SK-N-SH (cell line): Measurements from ENCODE around the gene TP53TG5. TPM values are rescaled to one million over a fixed set of nuclear protein-coding genes. Genes with fewer than 3 reads are reported as not detected.
"Not testable (repeated sequence)": the region's sequence is repeated elsewhere in the genome, so short reads cannot be mapped to it uniquely, and the experiment has no call there.

Source experiments
- CTCF ChIA-PET: fragments of 300-600, 350-600 bp; formaldehyde crosslinking; extraction: SDS; loops from one replicate; lab custom pipeline; 2021; lab: Yijun Ruan, JAX
- POLR2A ChIA-PET: fragments of 350-600 bp; sonication (Branson Sonifier 250); formaldehyde crosslinking; extraction: SDS; loops from one replicate; lab custom pipeline; 2020; ENCODE audit warnings: antibody characterized with exemption, inconsistent platforms; lab: Yijun Ruan, JAX
- DNase-seq: peaks from one replicate; pipeline ENCODE4 v3.0.0; 2012
- H2AFZ ChIP-seq: fragments of 200-600 bp; sonication (generic); 2 replicates; pipeline ENCODE4 v1.8.1; 2016; ENCODE audit warnings: antibody characterized with exemption, mild to moderate bottlenecking, low read depth
- H3F3A ChIP-seq: fragments of 200-600 bp; sonication (generic); replicated peaks from 2 replicates; pipeline ENCODE3; 2016; ENCODE audit warnings: antibody characterized with exemption, mild to moderate bottlenecking; ENCODE audit not compliant: insufficient read depth
- H3K27ac ChIP-seq, 2 experiments: fragments of 200-500 bp in 1 of 2; fragments of 200-600 bp in 1 of 2; sonication (Bioruptor generic) in 1 of 2; sonication (generic), shearing (Covaris generic) in 1 of 2; 2 replicates each; pipeline versions ENCODE4 v1.5.1 to v1.6.1; 2014 to 2016; ENCODE audit warnings: low read depth in 2 of 2, inconsistent platforms in 1 of 2, low read length in 1 of 2, mild to moderate bottlenecking in 1 of 2, mixed read lengths in 1 of 2
- H3K27me3 ChIP-seq: fragments of 200-600 bp; sonication (generic), shearing (Covaris generic); 2 replicates; pipeline ENCODE4 v1.6.1; 2016; ENCODE audit warnings: mixed run types; ENCODE audit not compliant: insufficient read depth
- H3K36me3 ChIP-seq, 2 experiments: fragments of 200-500 bp in 1 of 2; fragments of 200-600 bp in 1 of 2; sonication (Bioruptor generic) in 1 of 2; sonication (generic) in 1 of 2; replicated peaks in 1 of 2; 2 replicates each; pipeline versions ENCODE3 to v1.5.1; 2014 to 2016; ENCODE audit warnings: low read length in 1 of 2, mild to moderate bottlenecking in 1 of 2; ENCODE audit not compliant: insufficient read depth in 2 of 2, control insufficient read depth in 1 of 2
- H3K4me1 ChIP-seq, 2 experiments: fragments of 200-500 bp in 1 of 2; fragments of 200-600 bp in 1 of 2; sonication (Bioruptor generic) in 1 of 2; sonication (generic), shearing (Covaris generic) in 1 of 2; 2 replicates each; pipeline versions ENCODE4 v1.5.1 to v1.6.1; 2014 to 2016; ENCODE audit warnings: low read depth in 1 of 2, low read length in 1 of 2, mixed run types in 1 of 2; ENCODE audit not compliant: insufficient read depth in 2 of 2, control insufficient read depth in 1 of 2
- H3K4me2 ChIP-seq: fragments of 200-600 bp; sonication (generic), shearing (Covaris generic); 2 replicates; pipeline ENCODE4 v1.6.1; 2017; ENCODE audit warnings: mixed run types
- H3K4me3 ChIP-seq, 2 experiments: fragments of 200-500 bp in 1 of 2; fragments of 200-600 bp in 1 of 2; sonication (Bioruptor generic) in 1 of 2; sonication (generic), shearing (Covaris generic) in 1 of 2; 2 replicates each; pipeline versions ENCODE4 v1.5.1 to v1.8.1; 2014 to 2016; ENCODE audit warnings: low read depth in 2 of 2, inconsistent platforms in 1 of 2, low read length in 1 of 2, mild to moderate bottlenecking in 1 of 2, mixed read lengths in 1 of 2, moderate library complexity in 1 of 2
- H3K79me2 ChIP-seq: fragments of 200-600 bp; sonication (generic); 2 replicates; pipeline ENCODE4 v1.8.1; 2017; ENCODE audit warnings: mild to moderate bottlenecking; ENCODE audit not compliant: insufficient read depth
- H3K9ac ChIP-seq: fragments of 200-600 bp; sonication (generic); 2 replicates; pipeline ENCODE4 v1.6.1; 2017; ENCODE audit warnings: mixed run types
- H3K9me2 ChIP-seq: fragments of 200-600 bp; sonication (generic); 2 replicates; pipeline ENCODE4 v1.6.1; 2017; ENCODE audit warnings: mixed run types
- H3K9me3 ChIP-seq: fragments of 200-600 bp; sonication (generic); 2 replicates; pipeline ENCODE4 v1.6.1; 2017; ENCODE audit warnings: mixed run types, mild to moderate bottlenecking, moderate library complexity
- H4K20me1 ChIP-seq: fragments of 200-600 bp; sonication (generic); 2 replicates; pipeline ENCODE4 v1.6.1; 2017; ENCODE audit warnings: mild to moderate bottlenecking, mixed run types; ENCODE audit not compliant: insufficient read depth
- ELF1 ChIP-seq: IDR thresholded peaks from 2 replicates; pipeline ENCODE4 v1.4.0; 2012
- EZH2phosphoT487 ChIP-seq: fragments of 200-600 bp; sonication (generic); IDR thresholded peaks from 2 replicates; pipeline ENCODE4 v1.6.1; 2017; ENCODE audit warnings: low read depth, mixed run types, mild to moderate bottlenecking, antibody characterized with exemption, moderate library complexity, borderline replicate concordance
- FOSL2 ChIP-seq: IDR thresholded peaks from 2 replicates; pipeline ENCODE4 v1.4.0; 2012; ENCODE audit warnings: low read depth, mild to moderate bottlenecking, moderate library complexity, borderline replicate concordance
- MEF2A ChIP-seq: IDR thresholded peaks from 2 replicates; pipeline ENCODE4 v1.4.0; 2012; ENCODE audit warnings: low read depth, borderline replicate concordance
- RXRA ChIP-seq: IDR thresholded peaks from 2 replicates; pipeline ENCODE4 v1.4.0; 2012; ENCODE audit warnings: low read depth, mild to moderate bottlenecking, borderline replicate concordance
- WGBS: methylation state at CpG from one replicate; pipeline ENCODE4 v1.1.6; 2017; ENCODE audit warnings: low lambda C conversion rate; 5-methylcytosine and 5-hydroxymethylcytosine counted together
- polyA plus RNA-seq, 3 experiments: library from polyadenylated mRNA; depleted of rRNA; stranded (reverse); fragments of >200 nt; gene quantifications; 2 replicates each; pipeline ENCODE4 v1.2.3, GENCODE V29; 2012
- TF ChIP-seq, protein P1 (sequence below): IDR thresholded peaks from 2 replicates; pipeline ENCODE4 v1.6.1; 2012; ENCODE audit warnings: mild to moderate bottlenecking, low read depth, low read length, moderate library complexity

The TP53TG5 gene
- polyA plus RNA-seq, 1 of the 3 experiments (the other 2 are of a cell fraction) = not detected

DNA sequence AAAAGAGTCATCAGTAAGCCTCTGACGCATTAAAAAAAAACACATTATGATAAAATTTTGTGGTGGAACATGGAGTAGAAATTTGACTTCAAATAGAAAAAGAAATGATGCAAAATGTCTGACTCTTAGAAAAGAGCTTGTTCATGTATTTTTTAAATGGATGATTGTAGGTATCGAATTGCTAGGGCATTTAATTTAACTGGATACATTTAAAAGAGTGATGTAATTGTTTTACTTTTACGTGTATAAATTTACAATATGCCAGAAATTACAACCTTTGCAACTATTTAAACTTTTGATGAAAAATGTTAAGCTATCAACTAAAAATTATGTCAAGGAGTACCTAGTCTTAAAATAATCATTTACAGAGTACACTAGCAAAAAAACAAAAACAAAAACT lies 25.4 kb downstream of the TP53TG5 start:
- no peak for DNase-seq
- ChIA-PET CTCF (interaction anchor here (0.7 to 4.7 kb wide), 7 partner anchors 10 to 418 kb away, joined by 3 to 18 read pairs (median 4); partner anchors contain the start of gene SYS1), POLR2A (no interaction called here)
- Histone ChIP-seq H3K9ac (no peak overlapping the region), H3K4me2 (no peak overlapping the region), H3K4me1 (peaks cover 3 to 6% of the 10 kb centered on the region in 2 experiments; a peak in 2 of 4 replicates), H4K20me1 (no peaks in the 10 kb centered on the region), H3K27me3 (no peaks in the 10 kb centered on the region), H3K4me3 (no peak overlapping the region), H3K36me3 (no peaks in the 10 kb centered on the region), H2AFZ (no peak overlapping the region), H3K79me2 (peaks cover 4% of the 10 kb centered on the region), H3K9me2 (no peaks in the 10 kb centered on the region), H3F3A (peaks cover 19% of the 10 kb centered on the region), H3K27ac (no peak overlapping the region), H3K9me3 (no peaks in the 10 kb centered on the region)
- TF ChIP-seq, protein P1, sequence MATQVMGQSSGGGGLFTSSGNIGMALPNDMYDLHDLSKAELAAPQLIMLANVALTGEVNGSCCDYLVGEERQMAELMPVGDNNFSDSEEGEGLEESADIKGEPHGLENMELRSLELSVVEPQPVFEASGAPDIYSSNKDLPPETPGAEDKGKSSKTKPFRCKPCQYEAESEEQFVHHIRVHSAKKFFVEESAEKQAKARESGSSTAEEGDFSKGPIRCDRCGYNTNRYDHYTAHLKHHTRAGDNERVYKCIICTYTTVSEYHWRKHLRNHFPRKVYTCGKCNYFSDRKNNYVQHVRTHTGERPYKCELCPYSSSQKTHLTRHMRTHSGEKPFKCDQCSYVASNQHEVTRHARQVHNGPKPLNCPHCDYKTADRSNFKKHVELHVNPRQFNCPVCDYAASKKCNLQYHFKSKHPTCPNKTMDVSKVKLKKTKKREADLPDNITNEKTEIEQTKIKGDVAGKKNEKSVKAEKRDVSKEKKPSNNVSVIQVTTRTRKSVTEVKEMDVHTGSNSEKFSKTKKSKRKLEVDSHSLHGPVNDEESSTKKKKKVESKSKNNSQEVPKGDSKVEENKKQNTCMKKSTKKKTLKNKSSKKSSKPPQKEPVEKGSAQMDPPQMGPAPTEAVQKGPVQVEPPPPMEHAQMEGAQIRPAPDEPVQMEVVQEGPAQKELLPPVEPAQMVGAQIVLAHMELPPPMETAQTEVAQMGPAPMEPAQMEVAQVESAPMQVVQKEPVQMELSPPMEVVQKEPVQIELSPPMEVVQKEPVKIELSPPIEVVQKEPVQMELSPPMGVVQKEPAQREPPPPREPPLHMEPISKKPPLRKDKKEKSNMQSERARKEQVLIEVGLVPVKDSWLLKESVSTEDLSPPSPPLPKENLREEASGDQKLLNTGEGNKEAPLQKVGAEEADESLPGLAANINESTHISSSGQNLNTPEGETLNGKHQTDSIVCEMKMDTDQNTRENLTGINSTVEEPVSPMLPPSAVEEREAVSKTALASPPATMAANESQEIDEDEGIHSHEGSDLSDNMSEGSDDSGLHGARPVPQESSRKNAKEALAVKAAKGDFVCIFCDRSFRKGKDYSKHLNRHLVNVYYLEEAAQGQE = no peak
- no peak for TF ChIP-seq MEF2A
- TF ChIP-seq FOSL2 = no peak
- no peak for TF ChIP-seq ELF1
- WGBS = 82% methylated on average over 3 of the region's 3 CpGs

DNA sequence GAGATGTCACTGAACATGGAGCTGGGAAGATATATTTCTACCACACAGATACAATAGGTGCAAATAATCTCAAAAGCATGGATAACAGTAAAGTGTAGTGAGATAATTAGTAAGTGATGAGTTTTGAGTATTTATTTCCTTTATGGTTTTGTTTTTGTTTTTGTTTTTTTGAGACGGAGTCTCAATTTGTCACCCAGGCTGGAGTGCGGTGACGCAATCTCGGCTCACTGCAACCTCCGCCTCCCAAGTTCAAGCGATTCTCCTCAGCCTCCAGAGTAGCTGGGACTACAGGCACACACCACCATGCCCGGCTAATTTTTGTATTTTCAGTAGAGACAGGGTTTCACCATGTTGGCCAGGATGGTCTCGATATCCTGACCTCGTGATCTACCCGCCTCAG lies 27.3 kb downstream of the TP53TG5 start:
- CTCF ChIA-PET = interaction anchor here (0.8 to 4.7 kb wide), 2 partner anchors 12 to 86 kb away, joined by 3 to 18 read pairs; partner anchors contain the start of gene SYS1
- DNase-seq, H3K4me2 ChIP-seq, H2AFZ ChIP-seq, POLR2A ChIA-PET, H3K9me3 ChIP-seq, H3K4me3 ChIP-seq, H3K9ac ChIP-seq, H3K9me2 ChIP-seq, H3K36me3 ChIP-seq, H4K20me1 ChIP-seq, H3K27me3 ChIP-seq, H3K27ac ChIP-seq: not testable (repeated sequence)
- WGBS = 97% methylated on average over 10 of the region's 10 CpGs
- Histone ChIP-seq H3K4me1 (peaks cover 19% of the 10 kb centered on the region in 2 experiments), H3F3A (peaks cover 19% of the 10 kb centered on the region), H3K79me2 (peaks cover 24% of the 10 kb centered on the region)

DNA sequence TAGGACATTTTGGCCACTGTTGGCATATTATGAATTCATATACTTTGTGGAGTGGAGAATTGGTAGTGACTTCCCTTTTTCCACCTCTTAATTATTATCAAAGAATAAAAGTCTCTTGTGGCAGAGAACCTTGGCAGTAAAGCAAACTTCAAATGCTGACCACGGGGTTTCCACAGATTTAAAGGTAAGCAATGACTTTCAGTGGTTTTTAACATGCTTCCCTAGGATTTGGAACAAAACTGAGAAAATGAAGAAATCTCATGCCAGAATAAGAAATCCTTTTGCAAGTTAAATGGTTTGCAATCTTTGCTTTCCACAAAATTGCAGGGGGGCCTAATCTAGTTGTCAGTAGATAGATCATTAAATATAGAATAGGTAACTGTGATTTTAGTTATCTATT lies 27.9 kb downstream of the TP53TG5 start:
- H3K79me2 ChIP-seq = peaks cover 29% of the 10 kb centered on the region
- H3K36me3 ChIP-seq = no peaks in the 10 kb centered on the region
- WGBS = 67% methylated on average over 1 of the region's 1 CpG
- H4K20me1 ChIP-seq = peaks cover 5% of the 10 kb centered on the region; the same call in 1 of the 2 replicates
- no peaks in the 10 kb centered on the region for H3K9me3 ChIP-seq
- peaks cover 24 to 25% of the 10 kb centered on the region in 2 experiments for H3K4me1 ChIP-seq
- peaks cover 13% of the 10 kb centered on the region for H3F3A ChIP-seq
- no peak overlapping the region for H3K4me2 ChIP-seq
- no peak for DNase-seq
- H3K9ac ChIP-seq = no peak overlapping the region
- TF ChIP-seq EZH2phosphoT487 = no peak
- no peak for TF ChIP-seq RXRA
- TF ChIP-seq, all 33 proteins: peak for 0
- Histone ChIP-seq H3K4me3 (no peak overlapping the region), H3K9me2 (no peaks in the 10 kb centered on the region), H2AFZ (no peak overlapping the region), H3K27ac (no peak overlapping the region), H3K27me3 (no peaks in the 10 kb centered on the region)
- ChIA-PET CTCF (interaction anchor here (0.6 to 4.7 kb wide), 2 partner anchors 12 to 87 kb away, joined by 3 to 18 read pairs; partner anchors contain the start of gene SYS1), POLR2A (no interaction called here)
